H1 (cell line): ENCODE results near the gene LRRC18. TPM values are rescaled to one million over a fixed set of nuclear protein-coding genes. Genes with fewer than 3 reads are reported as not detected.

Experiments used
- CTCF ChIA-PET: fragments of 300-600 bp; sonication (Branson Sonifier 250); formaldehyde crosslinking; loops from one replicate; lab custom pipeline; 2021; ENCODE audit not compliant: partially characterized antibody; lab: Charles Lee
- POLR2A ChIA-PET: fragments of 300-600 bp; sonication (Branson Sonifier 250); formaldehyde crosslinking; loops from one replicate; lab custom pipeline; 2021; ENCODE audit warnings: inconsistent platforms; ENCODE audit not compliant: partially characterized antibody; lab: Charles Lee
- DNase-seq, 2 experiments: peaks; one replicate each; pipeline versions ENCODE4 v3.0.0 to v3.0.0-alpha.2; 2010 to 2022; ENCODE audit warnings: low spot score in 2 of 2, low read depth in 1 of 2, mixed read lengths in 1 of 2
- FAIRE-seq: peaks from 2 replicates; lab custom pipeline; 2011; peaks lifted over from hg19 to GRCh38; lab: Jason Lieb, UNC
- H2AFZ ChIP-seq: 2 replicates; pipeline ENCODE4 v1.8.1; 2012; ENCODE audit warnings: low read length, inconsistent platforms
- H2AK5ac ChIP-seq: 2 replicates; pipeline ENCODE4 v1.6.1; 2013; ENCODE audit warnings: low read depth, low read length
- H2BK120ac ChIP-seq: replicated peaks from 2 replicates; pipeline ENCODE3; 2013; ENCODE audit warnings: low read depth, low read length, inconsistent platforms
- H2BK12ac ChIP-seq: 2 replicates; pipeline ENCODE4 v1.6.1; 2013; ENCODE audit warnings: low read depth, low read length
- H2BK15ac ChIP-seq: 2 replicates; pipeline ENCODE4 v1.6.1; 2013; ENCODE audit warnings: low read length
- H2BK20ac ChIP-seq: 2 replicates; pipeline ENCODE4 v1.6.1; 2013; ENCODE audit warnings: low read length
- H2BK5ac ChIP-seq: 2 replicates; pipeline ENCODE4 v1.6.1; 2013; ENCODE audit warnings: low read depth, low read length
- H3K14ac ChIP-seq: 2 replicates; pipeline ENCODE4 v1.6.1; 2013; ENCODE audit warnings: inconsistent platforms; ENCODE audit not compliant: insufficient read length
- H3K18ac ChIP-seq: 2 replicates; pipeline ENCODE4 v1.6.1; 2013; ENCODE audit warnings: low read length; ENCODE audit errors: extremely low read depth
- H3K23ac ChIP-seq: 2 replicates; pipeline ENCODE4 v1.6.1; 2013; ENCODE audit warnings: inconsistent platforms; ENCODE audit not compliant: insufficient read length
- H3K23me2 ChIP-seq: 2 replicates; pipeline ENCODE4 v1.6.1; 2013; ENCODE audit warnings: low read depth, low read length
- H3K27ac ChIP-seq: 2 replicates; pipeline ENCODE4 v1.6.1; 2011; ENCODE audit warnings: low read depth, low read length, inconsistent platforms
- H3K27me3 ChIP-seq, 4 experiments: replicated peaks in 1 of 4; 1 replicate in 1 of 4; 2 replicates in 3 of 4; pipeline versions ENCODE4 v1.6.1 to v1.8.1; 2011 to 2013; ENCODE audit warnings: low read length in 3 of 4, mild to moderate bottlenecking in 3 of 4, inconsistent platforms in 2 of 4, mixed read lengths in 2 of 4, moderate library complexity in 1 of 4; ENCODE audit not compliant: control insufficient read depth in 3 of 4, insufficient read depth in 3 of 4; ENCODE audit errors: extremely low read depth in 1 of 4
- H3K36me3 ChIP-seq, 4 experiments: 2 replicates each; pipeline versions ENCODE4 v1.6.1 to v1.8.1; 2011 to 2013; ENCODE audit warnings: mild to moderate bottlenecking in 4 of 4, low read length in 3 of 4, moderate library complexity in 2 of 4, control low read depth in 1 of 4, inconsistent platforms in 1 of 4; ENCODE audit not compliant: insufficient read depth in 4 of 4, control insufficient read depth in 2 of 4
- H3K4ac ChIP-seq: replicated peaks from 2 replicates; pipeline ENCODE3; 2013; ENCODE audit warnings: low read length, low read depth, mixed read lengths, inconsistent platforms; ENCODE audit not compliant: insufficient read length
- H3K4me1 ChIP-seq, 4 experiments: replicated peaks in 1 of 4; 1 replicate in 1 of 4; 2 replicates in 3 of 4; pipeline versions ENCODE4 v1.6.1 to v1.8.1; 2011 to 2013; ENCODE audit warnings: low read length in 3 of 4, inconsistent platforms in 2 of 4, mixed read lengths in 1 of 4; ENCODE audit not compliant: insufficient read depth in 4 of 4, control insufficient read depth in 3 of 4
- H3K4me2 ChIP-seq, 2 experiments: 2 replicates each; pipeline versions ENCODE4 v1.6.1 to v1.8.1; 2011 to 2013; ENCODE audit warnings: low read depth in 2 of 2, low read length in 2 of 2, control low read depth in 1 of 2, inconsistent platforms in 1 of 2, mild to moderate bottlenecking in 1 of 2; ENCODE audit not compliant: insufficient read depth in 1 of 2
- H3K4me3 ChIP-seq, 4 experiments: fragments of 200-600, 300-600 bp in 1 of 4; sonication (generic), shearing (Covaris generic), sonication (Bioruptor Twin) in 1 of 4; 2 replicates each; pipeline versions ENCODE4 v1.5.1 to v1.8.1; 2011 to 2016; ENCODE audit warnings: low read length in 4 of 4, low read depth in 3 of 4, control low read depth in 2 of 4, inconsistent platforms in 2 of 4, mild to moderate bottlenecking in 2 of 4, mixed read lengths in 1 of 4, moderate library complexity in 1 of 4; ENCODE audit not compliant: insufficient read depth in 2 of 4; ENCODE audit errors: extremely low read depth in 1 of 4
- H3K56ac ChIP-seq: replicated peaks from 2 replicates; pipeline ENCODE3; 2013; ENCODE audit warnings: low read depth, mild to moderate bottlenecking, mixed read lengths, low read length, inconsistent platforms; ENCODE audit not compliant: insufficient read length
- H3K79me1 ChIP-seq: 2 replicates; pipeline ENCODE4 v1.6.1; 2013; ENCODE audit warnings: low read depth, low read length, control low read depth
- H3K79me2 ChIP-seq, 2 experiments: 2 replicates each; pipeline versions ENCODE4 v1.6.1 to v1.8.1; 2012 to 2013; ENCODE audit warnings: low read length in 2 of 2, mild to moderate bottlenecking in 2 of 2, inconsistent platforms in 1 of 2; ENCODE audit not compliant: insufficient read depth in 2 of 2, control insufficient read depth in 1 of 2
- H3K9ac ChIP-seq, 4 experiments: replicated peaks in 1 of 4; 1 replicate in 1 of 4; 2 replicates in 3 of 4; pipeline versions ENCODE4 v1.6.1 to v1.8.1; 2011 to 2013; ENCODE audit warnings: low read depth in 3 of 4, low read length in 3 of 4, control low read depth in 2 of 4, mild to moderate bottlenecking in 2 of 4, moderate library complexity in 2 of 4, inconsistent platforms in 1 of 4; ENCODE audit errors: extremely low read depth in 1 of 4
- H3K9me3 ChIP-seq, 2 experiments: 2 replicates each; pipeline versions ENCODE4 v1.6.1 to v1.8.1; 2012 to 2013; ENCODE audit warnings: mild to moderate bottlenecking in 2 of 2, moderate library complexity in 2 of 2, control low read depth in 1 of 2, inconsistent platforms in 1 of 2, low read depth in 1 of 2, low read length in 1 of 2, mixed read lengths in 1 of 2; ENCODE audit not compliant: insufficient read depth in 2 of 2
- H4K20me1 ChIP-seq, 2 experiments: replicated peaks in 1 of 2; 2 replicates each; pipeline versions ENCODE3 to v1.8.1; 2011 to 2013; ENCODE audit warnings: inconsistent platforms in 2 of 2, low read length in 2 of 2, mild to moderate bottlenecking in 1 of 2; ENCODE audit not compliant: insufficient read depth in 2 of 2, control insufficient read depth in 1 of 2
- H4K5ac ChIP-seq: 2 replicates; pipeline ENCODE4 v1.6.1; 2013; ENCODE audit warnings: low read length, low read depth, mixed read lengths, inconsistent platforms; ENCODE audit not compliant: insufficient read length
- H4K8ac ChIP-seq: 2 replicates; pipeline ENCODE4 v1.8.0; 2013; ENCODE audit warnings: mild to moderate bottlenecking, moderate library complexity, low read length, inconsistent platforms; ENCODE audit not compliant: insufficient read depth; ENCODE audit errors: extremely low read depth
- H4K91ac ChIP-seq: replicated peaks from 2 replicates; pipeline ENCODE3; 2013; ENCODE audit warnings: low read length, mixed read lengths, inconsistent platforms; ENCODE audit not compliant: insufficient read length
- ATF3 ChIP-seq: IDR thresholded peaks from 2 replicates; pipeline ENCODE4 v1.6.1; 2011; ENCODE audit warnings: low read depth, mild to moderate bottlenecking, low read length; ENCODE audit not compliant: insufficient read depth
- BCL11A ChIP-seq, 2 experiments: IDR thresholded peaks; one replicate each; pipeline ENCODE4 v1.6.1; 2011; ENCODE audit warnings: low read depth in 2 of 2, low read length in 2 of 2, mild to moderate bottlenecking in 2 of 2
- FOSL1 ChIP-seq: IDR thresholded peaks from 2 replicates; pipeline ENCODE4 v1.6.1; 2011; ENCODE audit warnings: mild to moderate bottlenecking, low read depth, low read length, moderate library complexity; ENCODE audit not compliant: insufficient read depth
- MAX ChIP-seq: IDR thresholded peaks from 2 replicates; pipeline ENCODE4 v1.6.1; 2012; ENCODE audit warnings: inconsistent platforms
- NANOG ChIP-seq: IDR thresholded peaks from 2 replicates; pipeline ENCODE4 v1.6.1; 2011; ENCODE audit warnings: low read length, low read depth, mild to moderate bottlenecking, inconsistent platforms; ENCODE audit not compliant: insufficient read depth, poor library complexity, severe bottlenecking
- SAP30 ChIP-seq: fragments of 300-600 bp; sonication (generic); IDR thresholded peaks from 2 replicates; pipeline ENCODE4 v1.7.1; 2012; ENCODE audit warnings: low read length, moderate library complexity, mild to moderate bottlenecking, inconsistent platforms; ENCODE audit not compliant: insufficient read depth, insufficient replicate concordance
- SIX5 ChIP-seq: IDR thresholded peaks from 2 replicates; pipeline ENCODE4 v1.6.1; 2011; ENCODE audit warnings: mild to moderate bottlenecking, low read depth, low read length
- SP4 ChIP-seq: IDR thresholded peaks from 2 replicates; pipeline ENCODE4 v1.6.1; 2012; ENCODE audit warnings: low read length, inconsistent platforms
- TAF7 ChIP-seq: optimal IDR thresholded peaks from 2 replicates; pipeline ENCODE3; 2011; ENCODE audit warnings: low read depth, mild to moderate bottlenecking, inconsistent platforms, low read length, moderate library complexity, borderline replicate concordance
- TEAD4 ChIP-seq: IDR thresholded peaks from 2 replicates; pipeline ENCODE4 v1.6.1; 2012; ENCODE audit warnings: low read depth, low read length, inconsistent platforms, mixed read lengths
- USF2 ChIP-seq: IDR thresholded peaks from 2 replicates; pipeline ENCODE4 v1.6.1; 2011; ENCODE audit warnings: low read length, improper control_type of control experiment
- WGBS, 2 experiments: shearing (Covaris generic) in 1 of 2; methylation state at CpG; one replicate each; pipeline versions ENCODE4 v1.1.6 to v1.1.7; 2013 to 2015; ENCODE audit warnings: low lambda C conversion rate in 2 of 2, mixed read lengths in 2 of 2, inconsistent platforms in 1 of 2, low coverage in 1 of 2, missing lambda C conversion rate in 1 of 2; ENCODE audit not compliant: insufficient replicate concordance in 2 of 2, insufficient coverage in 1 of 2, insufficient read length in 1 of 2; ENCODE audit errors: extremely low coverage in 1 of 2, missing lambda C conversion rate in 1 of 2; 5-methylcytosine and 5-hydroxymethylcytosine counted together
- polyA plus RNA-seq, 7 experiments: library from polyadenylated mRNA; depleted of rRNA in 3 of 7; stranded (reverse) in 5 of 7; unstranded in 2 of 7; fragments of >200 nt in 5 of 7; fragments of 200-250 nt in 2 of 7; gene quantifications; 1 replicate in 5 of 7; 2 replicates in 1 of 7; 4 replicates in 1 of 7; pipeline versions ENCODE4 v1.2.1 to v1.2.3, GENCODE V29; 2011 to 2013; ENCODE audit warnings: missing spikeins in 2 of 7, mixed read lengths in 2 of 7
- total RNA-seq: library from RNA; stranded (reverse); fragmentation: NEBNext Ultra II Directional; extraction: Animal tissue kit (Norgen Biotek cat#: 25700); gene quantifications from 2 replicates; pipeline ENCODE4 v1.2.1, GENCODE V29; 2021

Gene LRRC18
- total and polyA plus RNA-seq, 2 of the 8 experiments (the other 6 are each of a cell fraction or from before 2014, with no cell fraction given), result not detected

- CTCF ChIA-PET, result interaction anchor here (1.0 to 1.2 kb wide), 2 partner anchors 9 to 34 kb away, joined by 3 to 4 read pairs; no protein-coding TSS in a partner anchor
- FAIRE-seq, result no peak
Measured at GRCh38 chr10:48941427-48942075, 1.9 kb upstream of the LRRC18 start.

More at GRCh38 chr10:48941427-48942075, 1.9 kb upstream of the LRRC18 start:
- Histone ChIP-seq H2BK5ac (no peak overlapping the region), H3K27me3 (no peaks in the 10 kb centered on the region; a peak in 1 of 7 replicates), H2BK15ac (no peak overlapping the region), H3K79me2 (no peaks in the 10 kb centered on the region), H3K9me3 (no peaks in the 10 kb centered on the region), H3K56ac (no peak overlapping the region), H2AK5ac (no peak overlapping the region), H3K23me2 (no peaks in the 10 kb centered on the region), H3K4me3 (no peak overlapping the region), H4K91ac (no peak overlapping the region), H4K5ac (no peak overlapping the region), H2BK20ac (no peak overlapping the region), H2AFZ (no peak overlapping the region), H3K4me2 (no peak overlapping the region), H3K23ac (no peak overlapping the region), H4K8ac (peak overlapping the region; percentile 86), H2BK12ac (no peak overlapping the region), H3K36me3 (no peaks in the 10 kb centered on the region), H3K79me1 (no peaks in the 10 kb centered on the region), H3K18ac (no peak overlapping the region), H3K14ac (no peak overlapping the region), H2BK120ac (no peak overlapping the region), H4K20me1 (peaks cover 0 to 1% of the 10 kb centered on the region in 2 experiments), H3K4ac (no peak overlapping the region), H3K9ac (no peak overlapping the region; a peak in 1 of 7 replicates), H3K27ac (no peak overlapping the region), H3K4me1 (no peaks in the 10 kb centered on the region)
- no peak for TF ChIP-seq NANOG
- TF ChIP-seq MAX, result no peak
- TF ChIP-seq BCL11A (IDR thresholded peaks at IDR 0.05; ENCODE audit: low read depth in 2 of 2, low read length in 2 of 2), result no peak
- TF ChIP-seq USF2, result no peak
- no peak for TF ChIP-seq SP4
- no peak for TF ChIP-seq SAP30
- TF ChIP-seq TEAD4, result no peak
- TF ChIP-seq SIX5, result no peak
- no peak for TF ChIP-seq FOSL1
- no peak for TF ChIP-seq TAF7
- TF ChIP-seq ATF3, result no peak
- DNase-seq, result no peak
- 94% methylated on average over 10 of the region's 10 CpGs; no CpG with 5 or more reads in 1 of the 2 experiments for WGBS, 2 experiments
- POLR2A ChIA-PET, result interaction anchor here (0.7 kb wide), 1 partner anchor 215 kb away, joined by 3 read pairs; no protein-coding TSS in a partner anchor
